Putamen (tissue), 1 donor: ENCODE results near the gene HLA-DOB.

Experiments
- DNase-seq: peaks from one replicate; pipeline ENCODE4 v3.0.0-alpha.2; 2016; ENCODE audit warnings: low spot score

HLA-DOB gene

DNA sequence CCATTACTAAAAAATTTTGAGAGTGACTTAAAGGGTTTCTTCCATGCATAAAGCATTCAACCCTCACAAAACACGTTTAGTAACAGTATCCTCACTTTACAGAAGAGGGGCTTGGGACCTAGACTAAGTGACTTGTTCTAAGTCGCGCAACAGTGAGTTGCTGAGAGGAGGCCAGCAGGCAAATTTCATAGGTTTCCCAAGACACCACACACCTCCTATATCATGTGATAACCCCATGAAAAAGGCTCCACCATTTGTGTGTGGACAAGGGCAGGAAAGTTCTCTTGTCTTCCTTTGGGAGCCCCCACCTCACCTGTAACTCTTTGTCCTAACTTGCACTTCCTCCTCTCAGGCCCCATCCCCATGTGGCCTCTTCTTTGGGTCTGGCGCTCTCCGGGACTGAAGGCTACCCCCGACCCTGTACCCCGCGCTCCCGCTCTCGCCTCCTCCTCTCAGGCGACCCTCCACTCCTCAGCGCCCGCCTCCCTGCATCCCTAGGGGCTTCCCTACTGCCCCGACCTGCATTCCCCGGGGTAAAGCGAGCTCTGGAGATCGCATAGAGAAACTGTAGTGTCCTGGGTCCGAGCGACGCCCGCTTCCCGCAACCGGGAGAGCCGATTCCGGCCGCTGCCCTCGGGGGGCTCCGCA is 26.7 kb upstream of the HLA-DOB start:
- DNase-seq = no peak

- DNase-seq = no peak
Measured at GRCh38 chr6:32842690-32843089, 25.9 kb upstream of the HLA-DOB start.

- DNase-seq = no peak
Measured at GRCh38 chr6:32842021-32842650, 25.3 kb upstream of the HLA-DOB start.

DNA sequence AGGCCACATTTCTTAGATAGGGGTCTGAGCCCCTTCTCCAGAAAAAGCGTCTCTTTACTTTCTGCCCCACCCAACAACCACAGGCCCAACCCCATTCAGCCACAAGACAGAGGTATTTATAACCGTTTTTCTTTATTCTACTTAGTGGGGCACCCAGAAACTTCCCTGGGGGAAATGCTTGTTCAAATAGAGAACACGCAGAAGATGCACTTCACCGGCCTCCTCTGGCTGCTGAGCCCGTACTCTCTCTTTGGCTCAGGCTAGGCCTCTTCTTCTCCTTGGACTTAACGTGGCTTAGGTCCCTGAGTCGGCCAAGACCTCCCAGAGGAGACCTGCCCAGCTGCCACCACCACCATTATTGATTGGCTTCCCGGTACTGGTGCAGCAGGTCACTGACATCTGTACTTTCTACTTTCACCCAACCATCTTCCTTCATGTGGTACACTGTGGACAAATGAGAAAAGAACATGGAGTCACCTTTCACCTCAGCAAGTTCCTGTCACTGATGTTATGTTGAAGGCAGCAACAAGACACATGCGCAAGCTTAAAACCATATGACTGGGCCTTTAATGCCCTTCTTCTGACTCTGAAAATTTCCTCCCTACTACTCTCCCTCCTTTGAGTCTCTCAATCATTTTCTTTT is 23.9 kb upstream of the HLA-DOB start:
- no peak for DNase-seq

DNA sequence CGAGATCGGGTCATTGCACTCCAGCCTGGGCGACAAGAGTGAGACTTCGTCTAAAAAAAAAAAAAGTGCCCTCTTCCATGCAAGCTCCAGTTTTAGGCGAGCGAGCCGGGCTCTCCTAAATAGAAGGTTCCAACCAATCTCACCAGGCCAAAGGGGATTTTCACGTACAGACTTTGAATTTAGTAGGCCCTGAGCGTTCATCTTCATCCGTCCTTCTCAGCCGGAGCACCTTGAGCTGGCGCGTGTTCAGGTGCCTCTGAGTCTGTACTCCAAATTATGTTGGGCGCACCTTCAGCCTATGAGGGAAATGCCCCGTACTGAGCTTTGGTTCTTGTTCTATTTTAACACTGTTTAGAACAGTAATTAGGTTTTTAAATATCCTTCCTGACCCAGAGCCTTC is 22.6 kb upstream of the HLA-DOB start:
- no peak for DNase-seq

GRCh38 chr6:32838114-32838958 is 21.5 kb upstream of the HLA-DOB start, which contains the start of gene TAP2:
Gene TAP2 (minus strand): TSS chr6:32838739. CDS start chr6:32838233, 506 bp downstream.
- DNase-seq = peak; percentile 91

- DNase-seq = no peak
Measured at GRCh38 chr6:32837651-32838113, 20.9 kb upstream of the HLA-DOB start.

DNA sequence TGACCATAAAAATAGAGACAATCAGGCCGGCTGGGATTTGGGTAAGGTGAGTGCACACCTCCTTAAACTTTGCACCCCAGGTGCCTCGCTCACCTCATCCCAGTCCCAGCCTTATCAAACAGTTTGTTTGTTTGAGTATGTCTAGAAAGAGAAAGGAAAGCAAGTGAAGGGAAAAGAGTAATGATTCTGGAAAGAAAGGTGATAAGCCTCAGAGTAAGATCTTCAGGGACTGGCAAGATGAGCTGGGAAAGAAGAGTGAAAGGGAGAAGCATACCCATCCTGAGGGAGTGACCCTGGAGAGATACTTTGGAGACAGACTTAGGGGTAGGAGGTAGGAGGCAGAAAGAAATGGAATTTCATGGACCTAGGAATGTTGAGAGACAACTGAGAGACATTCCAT is 20.1 kb upstream of the HLA-DOB start:
- no peak for DNase-seq

DNA sequence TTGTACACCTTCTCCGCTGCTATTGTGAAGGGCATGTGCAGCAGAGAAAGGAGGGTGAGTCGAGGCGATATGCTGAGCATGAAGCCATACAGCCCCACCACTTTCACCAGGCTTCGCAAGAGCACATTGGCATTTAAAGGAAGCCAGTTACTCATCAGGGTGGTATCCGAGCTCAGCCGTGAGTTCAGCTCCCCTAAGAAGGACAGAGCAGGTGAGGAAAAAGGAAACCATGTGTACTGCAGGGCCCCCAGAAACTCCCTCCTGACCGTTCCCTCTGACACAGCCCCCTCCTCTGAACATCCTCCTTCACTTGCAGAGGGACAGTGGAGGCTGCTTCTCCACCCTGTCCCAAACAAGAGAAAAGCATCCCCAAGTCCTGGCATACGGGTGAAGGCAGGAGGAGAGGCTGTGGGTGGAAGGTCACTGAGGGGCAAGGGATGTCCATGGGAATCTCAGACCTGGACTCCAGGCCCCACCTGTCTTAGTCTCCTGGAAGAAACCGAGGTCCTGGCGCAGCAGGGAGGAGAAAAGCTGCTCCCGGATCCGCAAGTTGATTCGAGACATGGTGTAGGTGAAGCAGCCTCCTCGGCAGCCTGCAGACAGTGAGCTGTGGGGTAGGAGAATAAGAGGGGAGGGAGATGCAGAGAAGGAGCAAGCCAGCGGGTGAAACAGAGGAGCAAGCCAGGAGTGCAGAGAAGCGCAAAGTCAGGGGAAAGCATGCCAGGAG is 18.5 kb upstream of the HLA-DOB start:
- no peak for DNase-seq

DNA sequence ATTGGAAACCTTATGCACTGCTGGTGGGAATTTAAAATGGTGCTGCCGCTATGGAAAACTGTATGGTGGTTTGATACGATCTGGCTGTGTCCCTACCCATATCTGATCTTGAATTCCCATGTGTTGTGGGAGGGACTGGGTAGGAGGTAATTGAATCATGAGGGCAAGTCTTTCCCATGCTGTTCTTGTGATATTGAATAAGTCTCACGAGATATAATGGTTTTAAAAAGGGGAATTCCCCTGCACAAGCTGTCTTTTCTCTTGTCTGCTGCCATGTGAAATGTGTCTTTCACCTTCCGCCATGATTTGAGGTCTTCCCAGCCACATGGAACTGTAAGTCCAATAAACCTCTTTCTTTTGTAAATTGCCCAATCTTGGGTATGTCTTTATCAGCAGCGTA is 16.9 kb upstream of the HLA-DOB start:
- no peak for DNase-seq

GRCh38 chr6:32832535-32832934 is 15.7 kb upstream of the HLA-DOB start:
- no peak for DNase-seq

GRCh38 chr6:32830936-32831335 is 14.1 kb upstream of the HLA-DOB start:
- DNase-seq = no peak

DNA sequence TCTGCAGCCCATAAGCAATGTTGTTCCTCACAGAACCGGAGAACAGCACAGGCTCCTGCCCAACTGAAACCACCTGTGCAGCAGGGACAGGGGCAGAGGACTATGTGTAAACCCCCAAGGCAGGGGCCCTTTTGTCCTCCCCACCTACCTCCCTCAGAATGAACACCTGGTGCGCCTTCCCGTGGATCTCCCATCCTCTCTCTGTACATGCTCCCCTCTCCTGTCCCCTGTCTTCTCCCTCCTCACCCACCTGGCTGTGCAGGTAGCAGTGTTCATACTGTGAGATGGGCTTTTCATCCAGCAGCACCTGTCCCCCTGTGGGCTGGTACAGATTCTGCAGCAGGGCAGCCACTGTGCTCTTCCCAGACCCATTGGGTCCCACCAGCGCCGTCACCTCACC is 13.2 kb upstream of the HLA-DOB start:
- DNase-seq = no peak

DNA sequence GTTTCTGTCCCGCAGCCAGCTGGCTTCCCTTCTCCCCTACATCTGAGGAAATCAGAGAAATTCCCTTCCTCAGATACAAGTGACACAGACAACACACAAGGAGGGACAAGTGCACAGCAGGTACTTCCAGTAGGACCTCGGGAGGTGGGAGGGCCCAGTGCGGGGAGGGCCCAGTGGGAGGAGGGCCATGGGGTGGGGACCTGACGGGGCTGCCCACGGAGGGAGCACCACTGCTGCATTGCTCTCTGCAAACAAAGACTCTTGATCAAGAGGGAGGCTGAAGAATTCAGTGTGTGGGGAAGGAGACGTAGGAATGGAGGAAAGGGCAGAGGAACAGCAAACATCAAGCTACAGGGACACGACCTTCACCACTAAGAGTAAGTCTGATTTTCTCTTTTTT is 12.7 kb upstream of the HLA-DOB start:
- DNase-seq = no peak

DNA sequence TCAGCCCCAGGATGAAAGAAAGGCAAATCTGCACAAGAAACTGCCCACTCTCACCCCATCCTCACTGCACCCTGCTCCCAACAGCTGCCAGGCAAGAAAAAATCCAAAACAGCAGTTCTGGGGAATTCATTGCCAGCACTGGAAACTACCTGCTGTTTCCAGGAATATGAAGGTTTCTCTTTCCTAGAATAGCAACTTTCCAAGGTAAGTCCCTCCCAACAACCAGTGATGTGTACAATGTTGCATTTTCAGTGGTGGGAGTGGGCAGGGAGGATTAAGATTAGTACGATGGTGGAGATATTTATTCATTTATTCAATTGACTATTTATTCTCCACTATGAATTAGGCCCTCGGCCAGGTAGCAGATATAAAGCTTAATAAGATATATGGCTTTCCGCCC is 10.2 kb upstream of the HLA-DOB start:
- DNase-seq = no peak

GRCh38 chr6:32825966-32826365 is 9.2 kb upstream of the HLA-DOB start:
- peak; percentile 19 for DNase-seq

- no peak for DNase-seq
Measured at GRCh38 chr6:32819729-32820128, 2.9 kb upstream of the HLA-DOB start.

DNA sequence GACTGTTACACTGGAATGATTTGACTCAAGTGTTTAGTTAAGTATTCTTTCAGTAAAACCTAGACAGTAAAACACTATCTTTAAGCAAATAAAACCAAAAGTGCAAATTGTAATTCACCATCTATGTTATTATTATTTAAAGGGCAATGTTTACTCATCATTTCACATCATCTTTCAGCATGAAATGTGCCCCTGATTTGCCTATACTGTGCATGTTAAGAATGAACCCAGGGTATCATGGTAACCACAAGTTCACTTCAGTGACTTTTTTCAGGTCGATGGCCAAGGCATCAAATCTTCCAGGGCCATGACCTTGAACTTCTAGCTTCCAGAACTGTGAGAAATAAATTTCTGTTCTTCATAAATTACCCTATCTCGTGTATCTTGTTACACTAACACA is 2.1 kb upstream of the HLA-DOB start:
- no peak for DNase-seq

DNA sequence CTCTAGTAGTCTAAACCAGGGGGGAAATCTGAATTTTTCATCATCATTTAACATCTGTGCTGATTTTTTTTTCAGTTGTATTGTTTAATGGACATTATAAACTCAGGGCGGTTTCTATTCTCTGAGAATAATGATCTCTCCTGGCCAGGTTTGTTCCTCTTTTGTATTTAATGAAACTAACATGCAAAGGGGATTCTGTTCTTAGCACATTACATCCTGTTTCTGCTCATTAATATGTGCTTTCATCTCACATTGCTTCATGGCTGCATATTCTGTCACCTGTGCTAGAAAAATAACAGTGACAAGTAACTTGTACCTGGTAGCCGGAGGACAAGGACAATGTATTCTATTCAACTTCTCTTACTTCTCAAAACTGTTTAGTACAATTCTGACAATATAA is 806 bp downstream of the HLA-DOB start:
- no peak for DNase-seq

- DNase-seq = no peak
Measured at GRCh38 chr6:32815115-32815514, 1.7 kb downstream of the HLA-DOB start.

DNA sequence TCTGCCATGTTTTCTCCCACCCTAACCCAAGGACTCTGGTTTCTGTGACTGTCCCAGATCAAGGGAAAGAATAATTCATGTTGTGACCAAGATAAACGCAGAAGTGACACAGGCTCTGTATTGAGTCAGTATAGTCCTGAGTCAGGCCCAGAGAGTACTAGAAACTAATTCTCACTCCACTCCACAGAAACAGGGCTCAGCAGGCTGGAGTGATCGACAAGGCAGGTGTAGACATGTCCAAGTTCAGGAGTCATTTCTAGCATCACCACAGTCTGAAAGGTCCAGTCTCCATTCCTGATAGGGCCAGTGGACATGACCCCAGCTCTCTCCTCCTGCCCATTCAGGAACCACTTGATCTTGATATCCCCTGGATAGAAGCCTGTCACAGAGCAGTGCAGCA is 2.7 kb downstream of the HLA-DOB start:
- DNase-seq = no peak

DNA sequence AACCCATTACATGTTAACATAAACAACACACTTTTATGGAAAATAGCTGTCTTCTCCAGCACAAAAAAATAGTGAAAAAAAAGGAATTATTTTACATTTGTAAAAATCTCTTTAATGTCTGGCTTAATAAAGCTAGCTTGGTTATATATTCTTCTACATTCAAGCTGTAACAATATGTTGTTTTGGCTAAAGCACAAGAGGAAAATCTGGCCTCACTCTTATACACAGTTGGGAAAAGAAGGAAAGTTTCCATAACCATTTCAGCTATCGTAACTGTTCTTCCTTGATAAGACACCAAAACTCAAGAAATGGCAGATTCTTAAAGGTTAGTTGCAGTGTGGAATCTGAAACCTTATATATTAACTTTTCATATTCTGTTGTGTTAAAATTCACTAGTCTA is 7.6 kb downstream of the HLA-DOB start:
- DNase-seq = no peak
